NCI-H2081 treated with DMSO at 0.1 percent for 48 hours (cell line): Measurements from ENCODE around the gene IREB2.
"Not testable (repeated sequence)": the region's sequence is repeated elsewhere in the genome, so short reads cannot be mapped to it uniquely, and the experiment has no call there.

Source experiments
- DNase-seq: peaks from one replicate; lab custom pipeline; 2025; lab: John Stamatoyannopoulos, UW

The IREB2 gene

GRCh38 chr15:78437762-78438618 is at the start of gene IREB2:
IREB2 (plus strand) TSS chr15:78438216; CDS start chr15:78438338, 122 bp downstream.
- peak; percentile 95 for DNase-seq

- DNase-seq, result no peak
Measured at GRCh38 chr15:78388865-78389264, 49.2 kb upstream of the IREB2 start.

GRCh38 chr15:78389322-78389721 is 48.7 kb upstream of the IREB2 start:
- no peak for DNase-seq

- DNase-seq, result no peak
Measured at GRCh38 chr15:78389738-78390137, 48.3 kb upstream of the IREB2 start.

- DNase-seq, result no peak
Measured at GRCh38 chr15:78390242-78390641, 47.8 kb upstream of the IREB2 start.

GRCh38 chr15:78390826-78391225 is 47.2 kb upstream of the IREB2 start:
- DNase-seq, result no peak

GRCh38 chr15:78391781-78392180 is 46.2 kb upstream of the IREB2 start:
- DNase-seq, result no peak

- DNase-seq, result peak; percentile 74
Measured at GRCh38 chr15:78392430-78392829, 45.6 kb upstream of the IREB2 start.

GRCh38 chr15:78393137-78393536 is 44.9 kb upstream of the IREB2 start:
- DNase-seq, result no peak

- no peak for DNase-seq
Measured at GRCh38 chr15:78394026-78394425, 44.0 kb upstream of the IREB2 start.

GRCh38 chr15:78394981-78395616 is 42.9 kb upstream of the IREB2 start:
- DNase-seq, result no peak

GRCh38 chr15:78396186-78396814 is 41.7 kb upstream of the IREB2 start:
- no peak for DNase-seq

GRCh38 chr15:78396976-78397375 is 41.0 kb upstream of the IREB2 start:
- no peak for DNase-seq

- no peak for DNase-seq
Measured at GRCh38 chr15:78397382-78397781, 40.6 kb upstream of the IREB2 start.

GRCh38 chr15:78398076-78398825 is 39.8 kb upstream of the IREB2 start:
- no peak for DNase-seq

GRCh38 chr15:78399091-78399490 is 38.9 kb upstream of the IREB2 start:
- DNase-seq, result no peak

- no peak for DNase-seq
Measured at GRCh38 chr15:78402061-78402610, 35.9 kb upstream of the IREB2 start.

GRCh38 chr15:78404125-78404524 is 33.9 kb upstream of the IREB2 start:
- DNase-seq, result no peak

GRCh38 chr15:78404796-78405195 is 33.2 kb upstream of the IREB2 start:
- DNase-seq, result not testable (repeated sequence)

- no peak for DNase-seq
Measured at GRCh38 chr15:78405336-78405924, 32.6 kb upstream of the IREB2 start.

- DNase-seq, result no peak
Measured at GRCh38 chr15:78406016-78406585, 31.9 kb upstream of the IREB2 start.
